Measurements from ENCODE around the gene ASCC2.

GRCh38 chr22:29820961-29821290 is 17.1 kb downstream of the ASCC2 start:
- TF ChIP-seq CTCF (IDR thresholded peaks at IDR 0.05; ENCODE audit: low read depth, low read length, missing input control) = no peak
- TF ChIP-seq FOXA1 (IDR thresholded peaks at IDR 0.05) = no peak
- TF ChIP-seq, protein P1, sequence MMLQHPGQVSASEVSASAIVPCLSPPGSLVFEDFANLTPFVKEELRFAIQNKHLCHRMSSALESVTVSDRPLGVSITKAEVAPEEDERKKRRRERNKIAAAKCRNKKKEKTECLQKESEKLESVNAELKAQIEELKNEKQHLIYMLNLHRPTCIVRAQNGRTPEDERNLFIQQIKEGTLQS (IDR thresholded peaks at IDR 0.05) = no peak
- TF ChIP-seq RAD21 (IDR thresholded peaks at IDR 0.05) = no peak
- TF ChIP-seq REST (IDR thresholded peaks at IDR 0.05) = no peak
- TF ChIP-seq TAF1 (conservative IDR thresholded peaks at IDR 0.05) = no peak
